ENCODE measurements around the gene MYBPC3. TPM values are rescaled to one million over a fixed set of nuclear protein-coding genes. Genes with fewer than 3 reads are reported as not detected.

MYBPC3 gene
- total RNA-seq, 2 experiments from 2014 or later, result not detected

DNA sequence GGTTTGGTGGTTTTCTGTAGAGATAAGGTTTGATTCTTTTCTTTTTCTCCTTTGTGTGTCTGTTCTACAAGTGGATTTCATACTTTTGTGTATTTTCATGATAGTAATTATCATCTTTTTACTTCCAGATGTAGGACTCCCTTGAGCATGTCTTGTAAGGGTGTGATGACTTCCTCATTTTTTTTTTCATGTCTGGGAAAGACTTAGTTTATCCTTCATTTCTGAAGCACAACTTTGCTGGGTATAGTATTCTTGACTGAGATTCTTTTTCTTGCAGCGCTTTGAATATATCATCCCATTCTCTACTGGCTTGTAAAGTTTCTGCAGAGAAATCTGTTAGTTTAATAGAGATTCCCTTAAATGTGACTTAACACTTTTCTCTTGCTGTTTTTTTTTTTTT is 49.6 kb downstream of the MYBPC3 start:
- Mint-ChIP-seq H3K4me3 (no peak overlapping the region), H3K27ac (peak overlapping the region; percentile 21), H3K36me3 (ENCODE audit: low read depth) (peaks cover 69% of the 10 kb centered on the region), H3K9me3 (ENCODE audit: low read depth) (peaks cover 10% of the 10 kb centered on the region), H3K4me1 (peaks cover 13% of the 10 kb centered on the region), H3K27me3 (no peaks in the 10 kb centered on the region)
- intact Hi-C loops (cut with DNase I, micrococcal nuclease), result no loop called here
- POLR2A ChIA-PET, result no interaction called here
- DNase-seq (no peak), ATAC-seq (no peak)
- CTCF ChIA-PET, result interaction anchor here (1.1 kb wide), 1 partner anchor 22 kb away, joined by 3 read pairs; no protein-coding TSS in a partner anchor

DNA sequence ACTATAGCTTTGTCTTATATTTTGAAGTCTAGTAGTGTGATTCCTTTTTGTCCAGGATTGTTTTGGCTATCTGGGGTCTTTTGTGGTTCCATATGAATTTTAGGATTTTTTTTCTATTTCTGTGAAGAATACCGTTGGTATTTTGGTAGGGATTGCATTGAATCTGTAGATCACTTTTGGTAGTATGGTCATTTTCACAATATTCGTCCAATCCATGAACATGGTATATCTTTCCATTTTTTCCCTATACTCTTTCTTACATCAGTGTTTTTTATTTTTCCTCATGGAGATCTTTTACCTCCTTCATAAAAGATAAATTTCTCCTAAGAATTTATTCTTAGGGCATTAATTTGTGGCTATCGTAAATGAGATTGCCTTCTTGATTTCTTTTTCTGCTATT is 53.4 kb downstream of the MYBPC3 start:
- ATAC-seq, result no peak
- ChIA-PET CTCF (no interaction called here), POLR2A (no interaction called here)
- intact Hi-C loops (cut with DNase I, micrococcal nuclease), result no loop called here
- H3K36me3 Mint-ChIP-seq (ENCODE audit: low read depth), result peaks cover 68% of the 10 kb centered on the region
- no peaks in the 10 kb centered on the region for H3K27me3 Mint-ChIP-seq
- H3K4me3 Mint-ChIP-seq, result no peak overlapping the region
- peaks cover 10% of the 10 kb centered on the region for H3K9me3 Mint-ChIP-seq (ENCODE audit: low read depth)
- no peak overlapping the region for H3K27ac Mint-ChIP-seq
- DNase-seq, result no peak
- peaks cover 13% of the 10 kb centered on the region for H3K4me1 Mint-ChIP-seq

DNA sequence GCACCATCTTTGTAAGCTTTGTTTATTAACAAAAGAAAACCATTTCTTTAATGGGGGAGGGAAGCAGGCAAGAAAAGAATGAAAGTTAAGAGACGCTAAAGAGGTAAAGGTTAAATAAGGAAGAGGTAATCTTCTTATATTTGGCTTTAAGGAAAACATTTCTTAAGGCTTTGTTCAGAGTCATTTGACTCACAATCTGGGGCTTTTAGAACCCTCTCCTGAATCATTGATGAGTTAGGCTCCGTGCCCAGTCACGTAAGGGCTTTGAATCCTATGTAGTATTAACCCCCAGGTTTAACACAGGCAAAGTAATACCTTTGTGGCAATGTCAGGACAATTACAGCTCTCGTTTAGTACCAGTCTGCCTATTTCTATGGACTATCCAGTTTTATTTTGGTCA is 56.5 kb downstream of the MYBPC3 start:
- Mint-ChIP-seq H3K27ac (peak overlapping the region; percentile 42), H3K9me3 (ENCODE audit: low read depth) (peaks cover 7% of the 10 kb centered on the region), H3K27me3 (no peaks in the 10 kb centered on the region), H3K4me1 (no peaks in the 10 kb centered on the region), H3K4me3 (no peak overlapping the region), H3K36me3 (ENCODE audit: low read depth) (peaks cover 51% of the 10 kb centered on the region)
- DNase-seq (no peak), ATAC-seq (no peak)
- ChIA-PET POLR2A (no interaction called here), CTCF (interaction anchor here (1.1 kb wide), 1 partner anchor 78 kb away, joined by 4 read pairs; no protein-coding TSS in a partner anchor)
- intact Hi-C loops (cut with DNase I, micrococcal nuclease), result no loop called here

DNA sequence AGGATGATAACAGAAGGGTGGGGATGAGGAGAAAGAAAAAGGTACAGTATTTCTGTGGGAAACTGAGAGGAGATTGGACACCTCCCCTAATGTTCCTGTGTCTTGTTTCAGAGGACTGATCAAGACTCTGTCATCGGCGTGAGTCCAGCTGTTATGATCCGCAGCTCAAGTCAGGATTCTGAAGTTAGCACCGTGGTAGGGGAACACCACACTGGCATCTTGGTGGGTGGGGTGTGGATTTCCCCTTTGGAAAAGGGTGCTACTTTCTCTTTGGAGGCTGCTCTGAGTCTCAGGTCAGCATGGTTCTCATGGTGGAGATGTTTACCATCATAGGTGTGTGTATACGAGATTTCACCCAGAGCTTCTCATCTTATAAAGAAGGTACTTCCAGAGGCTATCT is 57.1 kb downstream of the MYBPC3 start:
- ChIA-PET POLR2A (interaction anchor here (0.5 to 1.1 kb wide), 3 partner anchors 24 to 182 kb away, joined by 3 to 4 read pairs (median 3); partner anchors contain the start of gene DDB2), CTCF (interaction anchor here (1.1 kb wide), 2 partner anchors 15 to 79 kb away, joined by 3 to 4 read pairs; no protein-coding TSS in a partner anchor)
- intact Hi-C loops (cut with DNase I, micrococcal nuclease), result no loop called here
- Mint-ChIP-seq H3K4me1 (no peaks in the 10 kb centered on the region), H3K27me3 (no peaks in the 10 kb centered on the region), H3K27ac (peak overlapping the region; percentile 37), H3K9me3 (ENCODE audit: low read depth) (peaks cover 7% of the 10 kb centered on the region), H3K4me3 (no peak overlapping the region), H3K36me3 (ENCODE audit: low read depth) (peaks cover 47% of the 10 kb centered on the region)
- DNase-seq (no peak), ATAC-seq (no peak)

DNA sequence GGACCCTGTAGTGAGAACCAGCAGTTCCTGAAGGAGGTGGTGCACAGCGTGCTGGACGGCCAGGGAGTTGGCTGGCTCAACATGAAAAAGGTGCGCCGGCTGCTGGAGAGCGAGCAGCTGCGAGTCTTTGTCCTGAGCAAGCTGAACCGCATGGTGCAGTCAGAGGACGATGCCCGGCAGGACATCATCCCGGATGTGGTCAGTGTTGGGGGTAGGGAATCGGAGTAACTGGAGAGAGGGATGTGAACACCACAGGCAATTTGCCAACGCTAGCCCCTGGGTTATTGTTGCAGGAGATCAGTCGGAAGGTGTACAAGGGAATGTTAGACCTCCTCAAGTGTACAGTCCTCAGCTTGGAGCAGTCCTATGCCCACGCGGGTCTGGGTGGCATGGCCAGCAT is 62.6 kb downstream of the MYBPC3 start:
- Mint-ChIP-seq H3K27ac (no peak overlapping the region), H3K36me3 (ENCODE audit: low read depth) (peaks cover 53% of the 10 kb centered on the region), H3K9me3 (ENCODE audit: low read depth) (no peaks in the 10 kb centered on the region), H3K27me3 (no peaks in the 10 kb centered on the region), H3K4me1 (no peaks in the 10 kb centered on the region), H3K4me3 (no peak overlapping the region)
- intact Hi-C loops (cut with DNase I, micrococcal nuclease), result loop anchor here in 1 of 2 experiments (5.0 to 10.0 kb wide), 2 partner anchors 447 to 535 kb away; no protein-coding TSS in a partner anchor
- POLR2A ChIA-PET, result interaction anchor here (1.6 kb wide), 1 partner anchor 9 kb away, joined by 5 read pairs; no protein-coding TSS in a partner anchor
- CTCF ChIA-PET, result interaction anchor here (0.7 kb wide), 1 partner anchor 57 kb away, joined by 3 read pairs; no protein-coding TSS in a partner anchor
- DNase-seq, result no peak
- no peak for ATAC-seq

DNA sequence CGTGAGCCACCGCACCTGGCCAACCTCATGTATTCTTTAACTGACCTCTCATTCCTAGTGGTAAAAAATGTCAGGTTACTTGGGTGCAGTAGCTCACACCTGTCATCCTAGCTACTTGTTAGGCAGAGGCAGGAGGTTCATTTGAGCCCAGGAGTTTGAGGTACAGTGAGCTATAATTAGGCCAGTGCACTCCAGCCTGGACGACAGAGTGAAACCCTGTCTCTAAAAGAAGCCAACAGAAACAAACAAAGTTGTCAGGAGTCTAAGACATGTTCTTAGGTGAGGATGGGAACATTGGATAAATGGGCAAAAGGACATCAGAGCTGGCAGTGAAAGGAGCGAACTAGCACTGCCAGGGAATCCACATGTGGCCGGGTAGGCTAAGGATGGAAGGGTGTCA is 64.4 kb downstream of the MYBPC3 start:
- H3K9me3 Mint-ChIP-seq (ENCODE audit: low read depth), result no peaks in the 10 kb centered on the region
- POLR2A ChIA-PET, result no interaction called here
- ATAC-seq (no peak), DNase-seq (no peak)
- H3K36me3 Mint-ChIP-seq (ENCODE audit: low read depth), result peaks cover 59% of the 10 kb centered on the region
- intact Hi-C loops (cut with DNase I, micrococcal nuclease), result loop anchor here in 1 of 2 experiments (5.0 to 10.0 kb wide), 2 partner anchors 449 to 537 kb away; no protein-coding TSS in a partner anchor
- CTCF ChIA-PET, result interaction anchor here (1.2 kb wide), 1 partner anchor 9 kb away, joined by 4 read pairs; no protein-coding TSS in a partner anchor
- H3K27ac Mint-ChIP-seq, result no peak overlapping the region
- H3K27me3 Mint-ChIP-seq, result no peaks in the 10 kb centered on the region
- H3K4me1 Mint-ChIP-seq, result no peaks in the 10 kb centered on the region
- H3K4me3 Mint-ChIP-seq, result no peak overlapping the region

DNA sequence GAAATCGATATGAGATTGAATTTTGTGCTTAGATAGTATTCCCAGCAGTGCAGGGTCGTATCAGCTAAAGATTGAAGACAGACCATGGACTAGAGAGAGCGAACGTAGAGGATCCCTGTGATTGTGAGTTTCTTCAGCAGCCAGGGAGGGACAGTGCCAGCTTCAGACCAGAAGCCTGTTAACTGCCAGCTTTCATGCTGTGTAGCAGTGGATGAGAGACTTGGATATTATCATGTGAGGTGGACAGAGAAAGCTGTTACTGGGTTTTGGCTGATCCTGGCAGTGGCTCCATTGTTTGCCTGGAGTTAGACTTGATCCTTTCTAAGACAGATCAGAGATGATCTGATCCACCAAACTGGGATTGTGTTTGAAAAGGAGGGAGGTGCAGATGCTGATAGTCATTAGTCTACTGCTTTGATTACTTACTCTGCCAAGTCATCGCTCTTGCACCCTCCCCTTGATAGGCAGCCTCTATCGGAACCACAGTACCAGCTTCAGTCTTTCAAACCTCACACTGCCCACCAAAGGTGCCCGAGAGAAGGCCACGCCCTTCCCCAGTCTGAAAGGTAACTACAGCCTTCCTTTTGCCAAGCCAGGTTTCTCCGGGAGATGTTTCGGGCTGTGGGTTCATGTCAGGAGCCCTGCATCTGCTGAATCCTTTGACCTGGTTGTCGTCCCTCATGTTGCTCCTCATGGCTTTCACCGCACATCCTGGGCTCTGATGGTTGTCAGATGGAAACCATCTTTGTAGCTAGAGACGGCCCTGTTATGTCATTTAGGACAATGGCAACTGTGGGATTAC is 66.3 kb downstream of the MYBPC3 start:
- CTCF ChIA-PET, result interaction anchor here (0.6 kb wide), 1 partner anchor 723 kb away, joined by 3 read pairs; no protein-coding TSS in a partner anchor

DNA sequence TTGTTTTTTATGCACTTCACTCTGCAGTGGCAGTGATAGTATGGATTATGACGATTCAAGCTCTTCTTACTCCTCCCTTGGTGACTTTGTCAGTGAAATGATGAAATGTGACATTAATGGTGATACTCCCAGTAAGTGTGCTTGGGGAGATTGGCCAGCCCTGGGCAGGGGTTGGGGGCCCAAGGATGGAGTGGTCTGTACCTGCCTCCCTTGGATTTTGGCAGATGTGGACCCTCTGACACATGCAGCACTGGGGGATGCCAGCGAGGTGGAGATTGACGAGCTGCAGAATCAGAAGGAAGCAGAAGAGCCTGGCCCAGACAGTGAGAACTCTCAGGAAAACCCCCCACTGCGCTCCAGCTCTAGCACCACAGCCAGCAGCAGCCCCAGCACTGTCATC is 68.4 kb downstream of the MYBPC3 start:
- H3K27ac Mint-ChIP-seq, result no peak overlapping the region
- H3K27me3 Mint-ChIP-seq, result no peaks in the 10 kb centered on the region
- ATAC-seq (no peak), DNase-seq (no peak)
- POLR2A ChIA-PET, result no interaction called here
- no peak overlapping the region for H3K4me3 Mint-ChIP-seq
- intact Hi-C loops (cut with DNase I, micrococcal nuclease), result loop anchor here in 1 of 2 experiments (10.0 kb wide), 1 partner anchor 541 kb away; no protein-coding TSS in a partner anchor
- CTCF ChIA-PET, result interaction anchor here (0.8 kb wide), 1 partner anchor 13 kb away, joined by 3 read pairs; no protein-coding TSS in a partner anchor
- H3K9me3 Mint-ChIP-seq (ENCODE audit: low read depth), result no peaks in the 10 kb centered on the region
- H3K4me1 Mint-ChIP-seq, result no peaks in the 10 kb centered on the region
- peaks cover 54% of the 10 kb centered on the region for H3K36me3 Mint-ChIP-seq (ENCODE audit: low read depth)

More for the DNA sequence above, 66.3 kb downstream of the MYBPC3 start:
- H3K4me1 Mint-ChIP-seq, result no peaks in the 10 kb centered on the region
- H3K36me3 Mint-ChIP-seq (ENCODE audit: low read depth), result peaks cover 60% of the 10 kb centered on the region
- DNase-seq (no peak), ATAC-seq (no peak)
- peak overlapping the region; percentile 8 for H3K27ac Mint-ChIP-seq
- intact Hi-C loops (cut with DNase I, micrococcal nuclease), result loop anchor here in 1 of 2 experiments (5.0 to 10.0 kb wide), 2 partner anchors 451 to 539 kb away; no protein-coding TSS in a partner anchor
- POLR2A ChIA-PET, result no interaction called here
- H3K4me3 Mint-ChIP-seq, result no peak overlapping the region
- H3K27me3 Mint-ChIP-seq, result no peaks in the 10 kb centered on the region
- no peaks in the 10 kb centered on the region for H3K9me3 Mint-ChIP-seq (ENCODE audit: low read depth)

DNA sequence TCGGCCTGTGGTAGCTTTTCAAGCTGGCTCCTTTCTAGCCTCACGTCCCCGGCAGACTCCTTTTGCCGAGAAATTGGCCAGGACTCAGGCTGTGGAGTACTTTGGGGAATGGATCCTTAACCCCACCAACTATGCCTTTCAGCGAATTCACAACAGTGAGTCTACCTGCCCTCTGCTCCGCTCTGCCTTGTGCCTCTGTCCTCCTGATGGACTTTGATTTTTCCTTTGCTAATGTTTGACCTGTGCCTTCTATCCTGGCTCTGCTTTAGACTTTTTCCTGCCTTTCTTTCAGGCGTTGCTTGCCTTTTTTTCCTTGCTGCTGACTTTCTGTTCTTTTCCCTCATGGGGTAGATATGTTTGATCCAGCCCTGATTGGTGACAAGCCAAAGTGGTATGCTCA is 70.0 kb downstream of the MYBPC3 start:
- no peaks in the 10 kb centered on the region for H3K9me3 Mint-ChIP-seq (ENCODE audit: low read depth)
- no peaks in the 10 kb centered on the region for H3K27me3 Mint-ChIP-seq
- ChIA-PET POLR2A (no interaction called here), CTCF (no interaction called here)
- no peak overlapping the region for H3K4me3 Mint-ChIP-seq
- intact Hi-C loops (cut with DNase I, micrococcal nuclease), result loop anchor here in 1 of 2 experiments (10.0 kb wide), 1 partner anchor 542 kb away; no protein-coding TSS in a partner anchor
- no peak for DNase-seq
- no peaks in the 10 kb centered on the region for H3K4me1 Mint-ChIP-seq
- H3K27ac Mint-ChIP-seq, result no peak overlapping the region
- peaks cover 55% of the 10 kb centered on the region for H3K36me3 Mint-ChIP-seq (ENCODE audit: low read depth)
- ATAC-seq, result no peak

Small RNA genes lying within 50 kb of the gene (microRNA-seq; reads per million reads assigned to microRNA genes)
- not detected for gene MIR4487 (ENCODE audit: borderline replicate concordance)

Other genes with a start within 250 kb of the MYBPC3 start
- gene ARFGAP2, start 175.8 kb downstream of the MYBPC3 start, total RNA-seq, result 10 to 100 TPM; 74.9 to 76.5 TPM
- gene PACSIN3, start 166.3 kb downstream of the MYBPC3 start, total RNA-seq, result 1 to 10 TPM; 4.1 to 5.9 TPM
- 100 to 1,000 TPM; 159 to 178 TPM for gene DDB2, start 137.7 kb downstream of the MYBPC3 start, total RNA-seq
- gene ACP2, start 103.9 kb downstream of the MYBPC3 start, total RNA-seq, result 10 to 100 TPM; 10.2 to 11.2 TPM
- gene NR1H3, start 94.7 kb downstream of the MYBPC3 start, total RNA-seq, result 10 to 100 TPM in 1 of 2 experiments, 1 to 10 TPM in 1; 9.5 to 13.3 TPM
- gene MADD, start 82.6 kb downstream of the MYBPC3 start, total RNA-seq, result 10 to 100 TPM; 54.4 to 67.3 TPM
- under 1 TPM; 0.11 to 0.30 TPM for gene SPI1, start 25.8 kb upstream of the MYBPC3 start, total RNA-seq
- gene SLC39A13, start 55.9 kb upstream of the MYBPC3 start, total RNA-seq, result 10 to 100 TPM in 1 of 2 experiments, 1 to 10 TPM in 1; 8.6 to 10.7 TPM
- gene PSMC3, start 73.7 kb upstream of the MYBPC3 start, total RNA-seq, result 100 to 1,000 TPM; 147 to 167 TPM
- under 1 TPM in 1 of 2 experiments, not detected in 1; 0.21 TPM for gene RAPSN, start 96.4 kb upstream of the MYBPC3 start, total RNA-seq
- 100 to 1,000 TPM; 132 to 143 TPM for gene CELF1, start 200.4 kb upstream of the MYBPC3 start, total RNA-seq
- 10 to 100 TPM; 35.6 to 41.5 TPM for gene PTPMT1, start 212.9 kb upstream of the MYBPC3 start, total RNA-seq
- 10 to 100 TPM; 11.9 to 18.4 TPM for gene KBTBD4, start 226.3 kb upstream of the MYBPC3 start, total RNA-seq
- gene NDUFS3, start 226.4 kb upstream of the MYBPC3 start, total RNA-seq, result 100 to 1,000 TPM in 1 of 2 experiments, 10 to 100 TPM in 1; 96.9 to 108 TPM
- under 1 TPM in 1 of 2 experiments, not detected in 1; 0.11 TPM for gene FAM180B, start 234.0 kb upstream of the MYBPC3 start, total RNA-seq
- under 1 TPM in 1 of 2 experiments, not detected in 1; 0.14 TPM for gene C1QTNF4, start 241.7 kb upstream of the MYBPC3 start, total RNA-seq

Data from activated CD4-positive, alpha-beta T cell treated with anti-CD3 and anti-CD28 coated beads for 36 hours (primary cell).